ENCODE data around the gene INTS1. TPM values are rescaled to one million over a fixed set of nuclear protein-coding genes. Genes with fewer than 3 reads are reported as not detected.

INTS1 gene
- total RNA-seq, 4 donors from 2014 or later: 45.9 to 70.6 (median 60.3) TPM

GRCh38 chr7:1505731-1506550, 1.8 kb upstream of the INTS1 start:
- TF ChIP-seq, protein P1, sequence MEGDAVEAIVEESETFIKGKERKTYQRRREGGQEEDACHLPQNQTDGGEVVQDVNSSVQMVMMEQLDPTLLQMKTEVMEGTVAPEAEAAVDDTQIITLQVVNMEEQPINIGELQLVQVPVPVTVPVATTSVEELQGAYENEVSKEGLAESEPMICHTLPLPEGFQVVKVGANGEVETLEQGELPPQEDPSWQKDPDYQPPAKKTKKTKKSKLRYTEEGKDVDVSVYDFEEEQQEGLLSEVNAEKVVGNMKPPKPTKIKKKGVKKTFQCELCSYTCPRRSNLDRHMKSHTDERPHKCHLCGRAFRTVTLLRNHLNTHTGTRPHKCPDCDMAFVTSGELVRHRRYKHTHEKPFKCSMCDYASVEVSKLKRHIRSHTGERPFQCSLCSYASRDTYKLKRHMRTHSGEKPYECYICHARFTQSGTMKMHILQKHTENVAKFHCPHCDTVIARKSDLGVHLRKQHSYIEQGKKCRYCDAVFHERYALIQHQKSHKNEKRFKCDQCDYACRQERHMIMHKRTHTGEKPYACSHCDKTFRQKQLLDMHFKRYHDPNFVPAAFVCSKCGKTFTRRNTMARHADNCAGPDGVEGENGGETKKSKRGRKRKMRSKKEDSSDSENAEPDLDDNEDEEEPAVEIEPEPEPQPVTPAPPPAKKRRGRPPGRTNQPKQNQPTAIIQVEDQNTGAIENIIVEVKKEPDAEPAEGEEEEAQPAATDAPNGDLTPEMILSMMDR (IDR thresholded peaks at IDR 0.05): no peak
- no peak for TF ChIP-seq POLR2A (IDR thresholded peaks at IDR 0.05)
- WGBS, 2 donors: 71 to 80% methylated on average over 26 to 28 of the region's 35 CpGs
- intact Hi-C loops (cut with DNase I; ENCODE audit: low total_unique reads): no loop called here
- no peak for DNase-seq (ENCODE audit: low spot score in 2 of 2)
- H3K4me3 ChIP-seq (ENCODE audit: low read depth, poor library complexity, severe bottlenecking): no peak overlapping the region

- 21 to 32% methylated on average over 14 to 24 of the region's 24 CpGs for WGBS, 2 donors
- intact Hi-C loops (cut with DNase I; ENCODE audit: low total_unique reads): no loop called here
- H3K4me3 ChIP-seq (ENCODE audit: low read depth, poor library complexity, severe bottlenecking): peak overlapping the region; percentile 96
- DNase-seq (ENCODE audit: low spot score in 2 of 2): no peak
- TF ChIP-seq, protein P1 (IDR thresholded peaks at IDR 0.05): no peak
- TF ChIP-seq POLR2A (IDR thresholded peaks at IDR 0.05): no peak
Observed at GRCh38 chr7:1503390-1503789, 799 bp downstream of the INTS1 start.

DNA sequence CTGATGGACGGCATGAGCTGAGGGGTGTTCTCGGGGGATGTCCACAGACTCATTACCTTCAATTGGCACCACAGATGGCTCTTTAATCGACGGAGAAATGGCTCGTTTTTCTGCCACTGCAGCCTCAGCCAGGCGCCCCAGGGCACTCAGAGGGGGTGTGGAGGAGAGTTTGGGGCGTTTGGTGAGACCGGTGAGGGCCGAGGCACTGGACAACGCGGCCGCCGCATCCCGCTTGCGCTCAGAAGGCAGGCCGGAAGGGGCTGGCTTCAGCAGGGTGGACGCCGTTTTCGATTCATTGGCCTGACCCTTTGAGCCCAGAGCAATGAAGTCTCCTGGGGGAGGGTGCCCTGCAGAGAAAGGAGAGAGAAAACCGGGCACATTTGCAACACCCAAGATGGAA, 1.3 kb downstream of the INTS1 start:
- 82 to 83% methylated on average over 20 of the region's 20 CpGs for WGBS, 2 donors
- no peak for TF ChIP-seq POLR2A (IDR thresholded peaks at IDR 0.05)
- TF ChIP-seq, protein P1 (IDR thresholded peaks at IDR 0.05): no peak
- no peak for DNase-seq (ENCODE audit: low spot score in 2 of 2)
- intact Hi-C loops (cut with DNase I; ENCODE audit: low total_unique reads): no loop called here
- no peak overlapping the region for H3K4me3 ChIP-seq (ENCODE audit: low read depth, poor library complexity, severe bottlenecking)

DNA sequence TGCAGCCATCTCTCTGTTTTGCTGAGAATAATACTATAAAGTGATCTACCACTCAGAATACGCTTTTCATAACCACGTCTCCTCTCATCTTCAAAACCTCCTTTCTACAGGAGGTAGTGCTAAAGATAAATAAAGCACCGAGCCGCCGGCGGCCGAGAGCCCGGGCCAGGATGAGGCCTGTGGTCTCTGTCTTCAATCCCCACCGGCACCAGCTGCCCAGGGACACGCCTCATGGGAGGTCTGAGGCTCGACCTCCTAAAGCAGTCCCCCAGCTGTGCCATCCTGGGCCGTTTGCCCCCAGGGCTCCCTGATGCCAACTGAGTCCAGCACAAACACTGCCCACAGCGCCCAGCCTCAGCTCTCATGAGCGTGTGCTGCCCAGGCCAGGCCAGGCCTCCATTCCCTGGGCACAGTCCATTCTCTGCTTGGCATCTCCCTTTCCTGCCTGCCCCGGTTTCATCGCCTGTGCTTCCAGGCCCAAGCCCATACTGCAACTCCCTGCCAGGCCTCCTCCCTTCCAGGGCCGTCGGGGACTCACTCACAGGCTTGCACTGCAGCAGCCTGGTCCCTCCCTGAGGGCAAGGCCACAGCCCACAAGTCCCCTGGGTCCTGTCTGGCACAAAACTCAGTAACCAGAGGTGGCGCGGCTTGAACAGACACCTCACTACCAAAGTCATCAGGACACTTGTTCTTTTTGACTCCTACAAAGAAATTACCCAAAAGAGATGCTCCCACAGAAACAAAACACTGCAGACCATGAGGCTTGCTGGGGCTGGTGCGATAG, 2.5 kb downstream of the INTS1 start:
- H3K4me3 ChIP-seq (ENCODE audit: low read depth, poor library complexity, severe bottlenecking): no peak overlapping the region
- no peak for DNase-seq (ENCODE audit: low spot score in 2 of 2)
- intact Hi-C loops (cut with DNase I; ENCODE audit: low total_unique reads): no loop called here
- WGBS, 2 donors: 88% methylated on average over 21 of the region's 21 CpGs
- TF ChIP-seq, protein P1 (IDR thresholded peaks at IDR 0.05): no peak
- TF ChIP-seq POLR2A (IDR thresholded peaks at IDR 0.05): no peak

GRCh38 chr7:1500064-1500807, 4.0 kb downstream of the INTS1 start:
- TF ChIP-seq POLR2A (IDR thresholded peaks at IDR 0.05): no peak
- TF ChIP-seq, protein P1 (IDR thresholded peaks at IDR 0.05): no peak
- 94 to 95% methylated on average over 33 of the region's 34 CpGs for WGBS, 2 donors
- DNase-seq (ENCODE audit: low spot score in 2 of 2): no peak
- intact Hi-C loops (cut with DNase I; ENCODE audit: low total_unique reads): no loop called here
- H3K4me3 ChIP-seq (ENCODE audit: low read depth, poor library complexity, severe bottlenecking): no peak overlapping the region
